ENCODE data around the gene ACTR6. TPM values are rescaled to one million over a fixed set of nuclear protein-coding genes. Genes with fewer than 3 reads are reported as not detected.

Gene ACTR6
- total RNA-seq, 1 experiment from 2014 or later: 34.9 TPM

GRCh38 chr12:100165356-100165755, 35.3 kb upstream of the ACTR6 start:
- Histone ChIP-seq H4K5ac (ENCODE audit: insufficient read length, low read depth, low read length) (no peak overlapping the region), H3K79me2 (ENCODE audit: insufficient read depth, low read length) (no peaks in the 10 kb centered on the region; the same call in 1 of the 2 replicates), H4K20me1 (ENCODE audit: control insufficient read depth, insufficient read depth, insufficient read length) (no peaks in the 10 kb centered on the region), H2BK20ac (ENCODE audit: low read depth, low read length, poor library complexity, severe bottlenecking) (no peak overlapping the region), H2BK120ac (ENCODE audit: low read depth, low read length, poor library complexity, severe bottlenecking) (no peak overlapping the region), H3T11ph (ENCODE audit: low read length) (no peak overlapping the region), H3K4ac (ENCODE audit: low read depth, low read length) (no peak overlapping the region), H2BK15ac (ENCODE audit: low read depth, low read length) (no peak overlapping the region), H3K27me3 (ENCODE audit: insufficient read depth, low read length) (no peaks in the 10 kb centered on the region), H3K9me3 (ENCODE audit: control insufficient read depth, low read depth, low read length) (no peaks in the 10 kb centered on the region), H3K23ac (ENCODE audit: insufficient read length, low read depth, low read length) (no peak overlapping the region), H3K4me1 (ENCODE audit: insufficient read depth, low read length) (no peaks in the 10 kb centered on the region; the same call in 1 of the 2 replicates), H3K27ac (ENCODE audit: insufficient read length, low read depth, low read length) (no peak overlapping the region), H3K14ac (ENCODE audit: insufficient read depth, low read length) (no peak overlapping the region), H2AFZ (ENCODE audit: low read length) (no peak overlapping the region), H2AK5ac (ENCODE audit: insufficient read length, low read length) (no peak overlapping the region), H4K91ac (ENCODE audit: insufficient read length, low read depth, low read length) (no peak overlapping the region), H3K23me2 (ENCODE audit: insufficient read length, low read depth, low read length, poor library complexity, severe bottlenecking) (no peaks in the 10 kb centered on the region), H4K8ac (replicated peaks; ENCODE audit: insufficient read length, low read depth, low read length) (no peak overlapping the region), H3K9ac (ENCODE audit: extremely low read depth, insufficient read length, low read length) (no peak overlapping the region), H3K4me2 (ENCODE audit: insufficient read depth, insufficient read length, low read length) (no peak overlapping the region), H2BK12ac (ENCODE audit: insufficient read length, low read depth, low read length) (no peak overlapping the region), H3K56ac (ENCODE audit: insufficient read length, low read depth, low read length) (no peak overlapping the region), H2BK5ac (ENCODE audit: insufficient read length, low read length) (no peak overlapping the region), H3K18ac (ENCODE audit: insufficient read length, low read depth, low read length) (no peak overlapping the region), H3K79me1 (ENCODE audit: insufficient read depth, low read depth, low read length, poor library complexity, severe bottlenecking) (no peaks in the 10 kb centered on the region)
- H3K9me3 Mint-ChIP-seq: peaks cover 2 to 8% of the 10 kb centered on the region in 2 experiments; a peak in 4 of 5 replicates
- TF ChIP-seq, protein P1, sequence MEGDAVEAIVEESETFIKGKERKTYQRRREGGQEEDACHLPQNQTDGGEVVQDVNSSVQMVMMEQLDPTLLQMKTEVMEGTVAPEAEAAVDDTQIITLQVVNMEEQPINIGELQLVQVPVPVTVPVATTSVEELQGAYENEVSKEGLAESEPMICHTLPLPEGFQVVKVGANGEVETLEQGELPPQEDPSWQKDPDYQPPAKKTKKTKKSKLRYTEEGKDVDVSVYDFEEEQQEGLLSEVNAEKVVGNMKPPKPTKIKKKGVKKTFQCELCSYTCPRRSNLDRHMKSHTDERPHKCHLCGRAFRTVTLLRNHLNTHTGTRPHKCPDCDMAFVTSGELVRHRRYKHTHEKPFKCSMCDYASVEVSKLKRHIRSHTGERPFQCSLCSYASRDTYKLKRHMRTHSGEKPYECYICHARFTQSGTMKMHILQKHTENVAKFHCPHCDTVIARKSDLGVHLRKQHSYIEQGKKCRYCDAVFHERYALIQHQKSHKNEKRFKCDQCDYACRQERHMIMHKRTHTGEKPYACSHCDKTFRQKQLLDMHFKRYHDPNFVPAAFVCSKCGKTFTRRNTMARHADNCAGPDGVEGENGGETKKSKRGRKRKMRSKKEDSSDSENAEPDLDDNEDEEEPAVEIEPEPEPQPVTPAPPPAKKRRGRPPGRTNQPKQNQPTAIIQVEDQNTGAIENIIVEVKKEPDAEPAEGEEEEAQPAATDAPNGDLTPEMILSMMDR (conservative IDR thresholded peaks at IDR 0.05): no peak
- H3K27ac Mint-ChIP-seq: peak overlapping the region in 1 of 3 experiments; percentile 92; a peak in 1 of 7 replicates
- WGBS (ENCODE audit: extremely low coverage, insufficient read length, low lambda C conversion rate): no CpG with 5 or more reads among the region's 3 CpGs
- no peak overlapping the region for H3K4me3 Mint-ChIP-seq
- peaks cover 20 to 34% (median 28%) of the 10 kb centered on the region in 3 experiments for H3K36me3 Mint-ChIP-seq (ENCODE audit: insufficient read depth in 1 of 3, low read depth in 3 of 3)
- peaks cover 29 to 47% of the 10 kb centered on the region in 2 experiments for H3K4me1 Mint-ChIP-seq
- no peak for DNase-seq
- no peaks in the 10 kb centered on the region for H3K27me3 Mint-ChIP-seq (ENCODE audit: low read depth)
